DND-41 (cell line): ENCODE data around the gene ITGB2.

Experiments
- ATAC-seq: fragments of 200-7000 bp; cut with Tn5 transposase; 3 replicates; pipeline ENCODE4 v1.9.1; 2021; ENCODE audit warnings: low read depth; ENCODE audit not compliant: insufficient read depth
- DNase-seq: peaks from one replicate; pipeline ENCODE4 v3.0.0-alpha.2; 2020
- H2AFZ ChIP-seq: 2 replicates; pipeline ENCODE4 v1.6.0; 2012; ENCODE audit warnings: low read depth, low read length
- H3K27ac ChIP-seq: 2 replicates; pipeline ENCODE4 v1.5.1; 2012; ENCODE audit warnings: low read length, inconsistent platforms
- H3K27me3 ChIP-seq: fragments of 200-600 bp; sonication (generic); 2 replicates; pipeline ENCODE4 v1.6.0; 2012; ENCODE audit warnings: low read length, mild to moderate bottlenecking, inconsistent platforms; ENCODE audit not compliant: insufficient read depth, poor library complexity
- H3K36me3 ChIP-seq: 2 replicates; pipeline ENCODE4 v1.5.1; 2012; ENCODE audit warnings: low read length, inconsistent platforms; ENCODE audit not compliant: insufficient read depth
- H3K4me1 ChIP-seq: 2 replicates; pipeline ENCODE4 v1.5.1; 2012; ENCODE audit warnings: mild to moderate bottlenecking, low read length; ENCODE audit not compliant: insufficient read depth
- H3K4me2 ChIP-seq: 2 replicates; pipeline ENCODE4 v1.6.0; 2012; ENCODE audit warnings: mild to moderate bottlenecking, moderate library complexity, low read length, inconsistent platforms; ENCODE audit not compliant: insufficient read depth
- H3K4me3 ChIP-seq, 2 experiments: fragments of 200-600 bp in 1 of 2; shearing (Covaris generic) in 1 of 2; 2 replicates each; pipeline ENCODE4 v1.5.1; 2012 to 2016; ENCODE audit warnings: inconsistent platforms in 2 of 2, low read length in 2 of 2, mild to moderate bottlenecking in 2 of 2, low read depth in 1 of 2, moderate library complexity in 1 of 2
- H3K79me2 ChIP-seq: 2 replicates; pipeline ENCODE4 v1.6.0; 2012; ENCODE audit warnings: low read length, inconsistent platforms; ENCODE audit not compliant: insufficient read depth
- H3K9ac ChIP-seq: 2 replicates; pipeline ENCODE4 v1.6.0; 2012; ENCODE audit warnings: low read depth, mild to moderate bottlenecking, inconsistent platforms, low read length, moderate library complexity
- H3K9me3 ChIP-seq: 2 replicates; pipeline ENCODE4 v1.5.1; 2012; ENCODE audit warnings: low read length, moderate library complexity, mild to moderate bottlenecking, inconsistent platforms; ENCODE audit not compliant: insufficient read depth, severe bottlenecking
- H4K20me1 ChIP-seq: 2 replicates; pipeline ENCODE4 v1.6.0; 2012; ENCODE audit warnings: low read length; ENCODE audit not compliant: insufficient read depth
- CTCF ChIP-seq: IDR thresholded peaks from 2 replicates; pipeline ENCODE4 v1.5.1; 2012; ENCODE audit warnings: borderline replicate concordance, low read length, moderate library complexity, mild to moderate bottlenecking; ENCODE audit not compliant: poor library complexity, severe bottlenecking; ENCODE audit errors: extremely low read depth
- EZH2 ChIP-seq: IDR thresholded peaks from 3 replicates; pipeline ENCODE4 v1.6.1; 2012; ENCODE audit warnings: borderline replicate concordance, low read depth, mild to moderate bottlenecking, moderate library complexity, low read length, inconsistent platforms; ENCODE audit not compliant: severe bottlenecking

The ITGB2 gene

GRCh38 chr21:44872649-44873355 lies 47.9 kb downstream of the ITGB2 start:
- no peak overlapping the region; the same call in 1 of the 2 replicates for H2AFZ ChIP-seq

GRCh38 chr21:44872323-44872648 lies 48.4 kb downstream of the ITGB2 start:
- peak overlapping the region; percentile 64 for H3K27ac ChIP-seq
- peaks cover 54% of the 10 kb centered on the region for H4K20me1 ChIP-seq
- H3K4me3 ChIP-seq, result peak overlapping the region; percentile 74 to 87
- H3K4me1 ChIP-seq, result peaks cover 62% of the 10 kb centered on the region
- ATAC-seq (no peak), DNase-seq (no peak)
- H3K36me3 ChIP-seq, result peaks cover 10% of the 10 kb centered on the region
- peak overlapping the region; percentile 77 for H3K9ac ChIP-seq
- H3K9me3 ChIP-seq, result no peaks in the 10 kb centered on the region
- H2AFZ ChIP-seq, result no peak overlapping the region
- TF ChIP-seq CTCF (no peak), EZH2 (no peak)
- H3K79me2 ChIP-seq, result peaks cover 61% of the 10 kb centered on the region
- H3K27me3 ChIP-seq, result peaks cover 19% of the 10 kb centered on the region
- H3K4me2 ChIP-seq, result peak overlapping the region; percentile 99

More at GRCh38 chr21:44872649-44873355, 47.9 kb downstream of the ITGB2 start:
- Histone ChIP-seq H3K36me3 (peaks cover 6% of the 10 kb centered on the region; the same call in 1 of the 2 replicates), H3K9me3 (no peaks in the 10 kb centered on the region), H3K27ac (peak overlapping the region; percentile 64), H3K79me2 (peaks cover 56% of the 10 kb centered on the region), H3K27me3 (peaks cover 19% of the 10 kb centered on the region), H4K20me1 (peaks cover 49% of the 10 kb centered on the region), H3K9ac (peak overlapping the region; percentile 77), H3K4me2 (peak overlapping the region; percentile 99), H3K4me1 (peaks cover 59% of the 10 kb centered on the region), H3K4me3 (peak overlapping the region; percentile 74 to 87)
- ATAC-seq (0 out of 3 replicates have a peak, but pooled peaks have one; percentile 13), DNase-seq (peak; percentile 35)
- no peak for TF ChIP-seq CTCF
- TF ChIP-seq EZH2, result no peak

- Histone ChIP-seq H3K9ac (peak overlapping the region; percentile 77; the same call in 1 of the 2 replicates), H3K27ac (peak overlapping the region; percentile 64; the same call in 1 of the 2 replicates), H3K27me3 (peaks cover 19% of the 10 kb centered on the region), H4K20me1 (peaks cover 60% of the 10 kb centered on the region), H2AFZ (no peak overlapping the region), H3K79me2 (peaks cover 67% of the 10 kb centered on the region), H3K4me2 (peak overlapping the region; percentile 99), H3K4me3 (peak overlapping the region; percentile 74 to 87; a peak in 2 of 4 replicates), H3K4me1 (peaks cover 68% of the 10 kb centered on the region), H3K36me3 (peaks cover 15% of the 10 kb centered on the region), H3K9me3 (no peaks in the 10 kb centered on the region)
- TF ChIP-seq CTCF, result no peak
- TF ChIP-seq EZH2, result no peak
- DNase-seq (no peak), ATAC-seq (no peak)
These were observed 49.0 kb downstream of the ITGB2 start for GRCh38 chr21:44871576-44872269.
